Measurements from ENCODE around the gene SAMD7. TPM values are rescaled to one million over a fixed set of nuclear protein-coding genes. Genes with fewer than 3 reads are reported as not detected.

SAMD7 gene
- total and polyA plus RNA-seq, 9 of the 15 experiments (the other 6 are each of a cell fraction or from before 2014, with no cell fraction given), result not detected

DNA sequence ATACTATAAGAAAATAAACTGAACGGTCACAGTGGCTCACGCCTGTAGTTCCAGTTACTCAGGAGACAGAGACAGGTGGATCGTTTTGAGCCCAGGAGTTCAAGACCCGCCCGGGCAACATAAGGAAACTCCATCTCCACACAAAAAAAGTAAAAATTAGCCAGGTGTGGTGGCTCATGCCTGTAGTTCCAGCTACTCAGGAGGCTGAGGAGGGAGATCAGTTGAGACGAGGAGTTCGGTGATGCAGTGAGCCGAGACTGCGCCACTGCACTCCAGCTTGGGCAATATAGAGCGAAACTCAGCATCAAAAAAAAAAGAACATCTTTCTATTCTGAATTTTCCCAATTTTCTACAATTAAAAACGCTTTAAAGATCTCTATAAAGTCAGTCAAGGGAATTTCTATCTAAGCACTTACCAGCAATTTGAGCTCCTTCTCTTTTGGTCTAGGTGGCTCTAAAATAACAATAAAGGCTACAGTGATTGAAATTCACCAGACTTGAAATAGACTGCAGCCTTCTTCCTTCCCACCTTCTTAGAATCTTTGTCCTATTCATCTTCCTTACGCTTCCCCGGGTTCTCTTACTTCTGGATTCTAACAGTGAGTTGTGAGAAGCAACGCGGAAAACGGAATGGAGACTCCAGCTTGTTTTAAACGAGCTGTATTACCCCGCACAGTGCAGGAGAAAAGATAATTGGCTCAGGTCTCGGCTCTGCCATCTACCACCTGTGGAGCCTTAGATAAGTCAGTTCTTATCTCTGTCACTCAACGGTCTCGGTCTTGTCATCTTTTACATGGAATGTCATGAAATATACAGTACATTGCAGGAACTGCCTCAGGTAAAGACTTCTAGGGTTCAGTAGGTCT is 54.4 kb downstream of the SAMD7 start (continued):
- TF ChIP-seq, protein P1, sequence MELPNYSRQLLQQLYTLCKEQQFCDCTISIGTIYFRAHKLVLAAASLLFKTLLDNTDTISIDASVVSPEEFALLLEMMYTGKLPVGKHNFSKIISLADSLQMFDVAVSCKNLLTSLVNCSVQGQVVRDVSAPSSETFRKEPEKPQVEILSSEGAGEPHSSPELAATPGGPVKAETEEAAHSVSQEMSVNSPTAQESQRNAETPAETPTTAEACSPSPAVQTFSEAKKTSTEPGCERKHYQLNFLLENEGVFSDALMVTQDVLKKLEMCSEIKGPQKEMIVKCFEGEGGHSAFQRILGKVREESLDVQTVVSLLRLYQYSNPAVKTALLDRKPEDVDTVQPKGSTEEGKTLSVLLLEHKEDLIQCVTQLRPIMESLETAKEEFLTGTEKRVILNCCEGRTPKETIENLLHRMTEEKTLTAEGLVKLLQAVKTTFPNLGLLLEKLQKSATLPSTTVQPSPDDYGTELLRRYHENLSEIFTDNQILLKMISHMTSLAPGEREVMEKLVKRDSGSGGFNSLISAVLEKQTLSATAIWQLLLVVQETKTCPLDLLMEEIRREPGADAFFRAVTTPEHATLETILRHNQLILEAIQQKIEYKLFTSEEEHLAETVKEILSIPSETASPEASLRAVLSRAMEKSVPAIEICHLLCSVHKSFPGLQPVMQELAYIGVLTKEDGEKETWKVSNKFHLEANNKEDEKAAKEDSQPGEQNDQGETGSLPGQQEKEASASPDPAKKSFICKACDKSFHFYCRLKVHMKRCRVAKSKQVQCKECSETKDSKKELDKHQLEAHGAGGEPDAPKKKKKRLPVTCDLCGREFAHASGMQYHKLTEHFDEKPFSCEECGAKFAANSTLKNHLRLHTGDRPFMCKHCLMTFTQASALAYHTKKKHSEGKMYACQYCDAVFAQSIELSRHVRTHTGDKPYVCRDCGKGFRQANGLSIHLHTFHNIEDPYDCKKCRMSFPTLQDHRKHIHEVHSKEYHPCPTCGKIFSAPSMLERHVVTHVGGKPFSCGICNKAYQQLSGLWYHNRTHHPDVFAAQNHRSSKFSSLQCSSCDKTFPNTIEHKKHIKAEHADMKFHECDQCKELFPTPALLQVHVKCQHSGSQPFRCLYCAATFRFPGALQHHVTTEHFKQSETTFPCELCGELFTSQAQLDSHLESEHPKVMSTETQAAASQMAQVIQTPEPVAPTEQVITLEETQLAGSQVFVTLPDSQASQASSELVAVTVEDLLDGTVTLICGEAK (IDR thresholded peaks at IDR 0.05), result no peak
- TF ChIP-seq, protein P1 (CRISPR knock-in tag; IDR thresholded peaks at IDR 0.05), result no peak
- TF ChIP-seq TCF3 (CRISPR knock-in tag; IDR thresholded peaks at IDR 0.05), result peak; percentile 70
- no peak for TF ChIP-seq U2AF1 (optimal IDR thresholded peaks at IDR 0.05; ENCODE audit: low read depth, low read length)
- TF ChIP-seq, protein P2, sequence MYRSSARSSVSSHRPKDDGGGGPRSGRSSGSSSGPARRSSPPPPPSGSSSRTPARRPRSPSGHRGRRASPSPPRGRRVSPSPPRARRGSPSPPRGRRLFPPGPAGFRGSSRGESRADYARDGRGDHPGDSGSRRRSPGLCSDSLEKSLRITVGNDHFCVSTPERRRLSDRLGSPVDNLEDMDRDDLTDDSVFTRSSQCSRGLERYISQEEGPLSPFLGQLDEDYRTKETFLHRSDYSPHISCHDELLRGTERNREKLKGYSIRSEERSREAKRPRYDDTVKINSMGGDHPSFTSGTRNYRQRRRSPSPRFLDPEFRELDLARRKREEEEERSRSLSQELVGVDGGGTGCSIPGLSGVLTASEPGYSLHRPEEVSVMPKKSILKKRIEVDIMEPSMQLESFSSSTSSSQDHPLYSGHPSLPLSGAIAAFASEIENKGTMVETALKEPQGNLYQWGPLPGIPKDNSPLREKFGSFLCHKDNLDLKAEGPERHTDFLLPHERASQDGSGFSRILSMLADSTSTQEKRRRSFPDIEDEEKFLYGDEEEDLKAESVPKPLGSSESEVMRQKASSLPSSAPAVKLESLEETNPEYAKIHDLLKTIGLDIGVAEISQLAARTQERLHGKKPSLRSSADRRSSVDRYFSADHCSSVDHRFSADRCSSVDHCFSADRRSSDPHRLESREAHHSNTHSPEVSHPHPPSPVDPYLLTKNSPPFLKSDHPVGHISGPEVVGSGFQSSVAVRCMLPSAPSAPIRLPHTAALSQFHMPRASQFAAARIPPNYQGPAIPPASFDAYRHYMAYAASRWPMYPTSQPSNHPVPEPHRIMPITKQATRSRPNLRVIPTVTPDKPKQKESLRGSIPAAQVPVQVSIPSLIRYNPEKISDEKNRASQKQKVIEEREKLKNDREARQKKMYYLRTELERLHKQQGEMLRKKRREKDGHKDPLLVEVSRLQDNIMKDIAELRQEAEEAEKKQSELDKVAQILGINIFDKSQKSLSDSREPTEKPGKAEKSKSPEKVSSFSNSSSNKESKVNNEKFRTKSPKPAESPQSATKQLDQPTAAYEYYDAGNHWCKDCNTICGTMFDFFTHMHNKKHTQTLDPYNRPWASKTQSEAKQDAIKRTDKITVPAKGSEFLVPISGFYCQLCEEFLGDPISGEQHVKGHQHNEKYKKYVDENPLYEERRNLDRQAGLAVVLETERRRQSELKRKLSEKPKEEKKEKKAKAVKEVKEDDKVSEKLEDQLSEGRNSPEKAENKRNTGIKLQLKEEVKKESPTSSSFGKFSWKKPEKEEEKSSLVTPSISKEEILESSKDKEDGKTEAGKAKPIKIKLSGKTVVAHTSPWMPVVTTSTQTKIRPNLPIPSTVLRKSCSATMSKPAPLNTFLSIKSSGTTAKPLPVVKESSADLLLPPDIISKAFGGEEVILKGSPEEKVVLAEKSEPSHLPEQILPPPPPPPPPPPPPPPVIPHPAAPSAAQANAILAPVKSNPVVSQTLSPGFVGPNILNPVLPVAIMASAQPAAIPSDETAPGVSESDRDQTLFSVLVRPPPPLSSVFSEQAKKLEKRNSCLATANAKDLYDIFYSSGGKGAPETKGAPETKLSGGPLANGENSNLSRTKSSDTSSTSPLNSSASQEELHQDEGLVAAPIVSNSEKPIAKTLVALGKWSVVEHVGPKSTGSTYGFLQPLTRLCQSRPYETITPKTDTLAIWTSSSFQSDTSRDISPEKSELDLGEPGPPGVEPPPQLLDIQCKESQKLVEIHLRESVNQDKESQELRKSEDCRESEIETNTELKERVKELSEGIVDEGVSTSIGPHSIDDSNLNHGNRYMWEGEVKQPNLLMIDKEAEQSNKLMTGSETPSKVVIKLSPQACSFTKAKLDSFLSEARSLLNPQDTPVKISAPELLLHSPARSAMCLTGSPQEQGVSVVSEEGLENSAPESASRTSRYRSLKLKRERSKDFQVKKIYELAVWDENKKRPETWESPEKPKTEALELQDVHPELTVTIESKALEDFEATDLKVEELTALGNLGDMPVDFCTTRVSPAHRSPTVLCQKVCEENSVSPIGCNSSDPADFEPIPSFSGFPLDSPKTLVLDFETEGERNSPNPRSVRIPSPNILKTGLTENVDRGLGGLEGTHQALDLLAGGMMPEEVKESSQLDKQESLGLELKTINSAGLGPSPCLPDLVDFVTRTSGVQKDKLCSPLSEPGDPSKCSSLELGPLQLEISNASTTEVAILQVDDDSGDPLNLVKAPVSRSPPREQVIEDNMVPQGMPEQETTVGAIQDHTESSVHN (IDR thresholded peaks at IDR 0.05; ENCODE audit: borderline replicate concordance in 1 of 2, low read depth in 1 of 2), result no peak
- no peak for TF ChIP-seq PHTF2 (CRISPR knock-in tag; IDR thresholded peaks at IDR 0.05)

Measured in K562 (cell line).